Left kidney (tissue), 1 donor: ENCODE results near the gene OCLN. TPM values are rescaled to one million over a fixed set of nuclear protein-coding genes. Genes with fewer than 3 reads are reported as not detected.

Experiments
- polyA plus RNA-seq: library from polyadenylated mRNA; unstranded; fragments of 120-200 nt; gene quantifications from one replicate; pipeline ENCODE4 v1.2.1, GENCODE V29; 2013; ENCODE audit not compliant: insufficient read length

The OCLN gene
- polyA plus RNA-seq, 1 donor = 49.7 TPM

Other genes with a start within 250 kb of the OCLN start
- 17.5 TPM for gene CCDC125, start 160.0 kb upstream of the OCLN start, polyA plus RNA-seq
- 84.9 TPM for gene AK6, start 123.3 kb upstream of the OCLN start, polyA plus RNA-seq
- gene TAF9, start 123.3 kb upstream of the OCLN start, polyA plus RNA-seq = 61.6 TPM
- gene RAD17, start 123.0 kb upstream of the OCLN start, polyA plus RNA-seq = 48.0 TPM
- gene MARVELD2, start 77.7 kb upstream of the OCLN start, polyA plus RNA-seq = 30.5 TPM
- gene GTF2H2C, start 67.4 kb downstream of the OCLN start, polyA plus RNA-seq = 66.8 TPM